Colon (tissue), 2 donors: Measurements from ENCODE around the gene WDR45B.
"Not testable (repeated sequence)": the region's sequence is repeated elsewhere in the genome, so short reads cannot be mapped to it uniquely, and the experiment has no call there.

Experiments used
- FAIRE-seq: peaks from 2 replicates; lab custom pipeline; 2012; peaks lifted over from hg19 to GRCh38; lab: Jason Lieb, UNC
- donor health status: control.
- donor health status: control.

The WDR45B gene

GRCh38 chr17:82582709-82583108, 65.5 kb downstream of the WDR45B start:
- FAIRE-seq, result no peak

- no peak for FAIRE-seq
Measured at GRCh38 chr17:82582213-82582612, 66.0 kb downstream of the WDR45B start.

GRCh38 chr17:82579969-82580368, 68.3 kb downstream of the WDR45B start:
- FAIRE-seq, result not testable (repeated sequence)

GRCh38 chr17:82577300-82577699, 70.9 kb downstream of the WDR45B start:
- no peak for FAIRE-seq

- FAIRE-seq, result not testable (repeated sequence)
Measured at GRCh38 chr17:82575581-82576221, 72.5 kb downstream of the WDR45B start.

GRCh38 chr17:82574041-82574440, 74.2 kb downstream of the WDR45B start:
- FAIRE-seq, result no peak

- no peak for FAIRE-seq
Measured at GRCh38 chr17:82571855-82572254, 76.4 kb downstream of the WDR45B start.

GRCh38 chr17:82570277-82570676, 78.0 kb downstream of the WDR45B start:
- no peak for FAIRE-seq

- FAIRE-seq, result no peak
Measured at GRCh38 chr17:82569621-82570020, 78.6 kb downstream of the WDR45B start.

GRCh38 chr17:82568997-82569393, 79.2 kb downstream of the WDR45B start:
- no peak for FAIRE-seq

GRCh38 chr17:82567286-82567685, 81.0 kb downstream of the WDR45B start:
- FAIRE-seq, result no peak

- no peak for FAIRE-seq
Measured at GRCh38 chr17:82566129-82566960, 81.9 kb downstream of the WDR45B start.

- FAIRE-seq, result no peak
Measured at GRCh38 chr17:82565551-82565950, 82.7 kb downstream of the WDR45B start.
